NCI-H345 treated with DMSO at 0.1 percent for 48 hours (cell line): ENCODE results near the gene SUB1.

Source experiments
- DNase-seq: peaks from one replicate; lab custom pipeline; 2025; ENCODE audit not compliant: unreplicated experiment; lab: John Stamatoyannopoulos, UW

SUB1 gene

DNA sequence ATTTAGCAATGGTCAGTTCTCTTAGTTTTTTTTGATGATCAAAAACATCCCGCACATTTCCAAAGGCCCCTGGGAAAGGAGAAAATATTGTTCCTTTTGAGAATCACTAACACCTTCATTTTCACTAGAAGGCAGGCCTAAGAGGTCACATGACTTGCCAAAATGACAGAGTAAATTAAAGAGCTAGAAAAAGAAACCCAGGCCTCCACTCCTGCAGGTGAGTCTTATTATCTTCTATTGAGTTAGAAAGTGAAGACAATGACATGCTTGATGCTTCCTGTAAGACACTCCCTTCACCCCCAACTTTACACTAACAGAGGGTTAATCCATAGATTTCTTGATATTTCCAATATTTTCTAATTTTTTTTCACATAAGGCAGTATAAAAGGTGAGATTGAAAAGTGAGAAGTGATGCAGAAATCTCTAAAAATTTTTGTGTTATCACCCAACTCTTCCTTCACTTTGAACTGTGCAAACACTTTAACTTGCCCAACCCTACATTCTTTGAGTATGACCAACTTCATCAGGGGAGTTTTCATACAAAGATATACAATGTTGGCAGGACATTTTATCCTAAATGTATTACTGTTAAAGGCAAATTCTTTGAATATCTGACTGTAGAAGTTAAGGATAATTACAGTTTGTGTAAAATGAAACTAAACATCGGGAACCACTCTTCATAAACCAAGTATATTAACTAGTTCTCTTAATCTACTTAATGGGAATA is 57.1 kb downstream of the SUB1 start:
- no peak for DNase-seq

DNA sequence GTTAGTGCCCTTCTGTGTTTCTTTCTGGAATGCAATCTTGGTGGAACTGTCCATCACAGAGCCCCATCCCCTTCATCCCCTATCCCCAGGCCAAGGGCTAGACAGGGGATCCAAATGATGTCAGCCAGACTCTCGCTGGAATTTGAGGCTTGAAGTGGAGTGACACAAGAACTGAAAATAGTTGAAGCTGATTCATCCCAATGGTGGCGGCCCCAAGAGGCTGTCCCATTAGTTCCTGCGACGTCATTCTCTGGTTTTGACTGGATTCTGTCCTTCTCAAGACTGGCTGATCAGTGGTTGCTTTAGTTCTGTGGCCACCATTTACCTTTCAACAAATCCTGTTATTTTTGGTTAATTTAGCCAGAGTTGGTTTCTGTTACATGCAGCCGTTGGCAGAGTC is 59.9 kb downstream of the SUB1 start:
- no peak for DNase-seq

DNA sequence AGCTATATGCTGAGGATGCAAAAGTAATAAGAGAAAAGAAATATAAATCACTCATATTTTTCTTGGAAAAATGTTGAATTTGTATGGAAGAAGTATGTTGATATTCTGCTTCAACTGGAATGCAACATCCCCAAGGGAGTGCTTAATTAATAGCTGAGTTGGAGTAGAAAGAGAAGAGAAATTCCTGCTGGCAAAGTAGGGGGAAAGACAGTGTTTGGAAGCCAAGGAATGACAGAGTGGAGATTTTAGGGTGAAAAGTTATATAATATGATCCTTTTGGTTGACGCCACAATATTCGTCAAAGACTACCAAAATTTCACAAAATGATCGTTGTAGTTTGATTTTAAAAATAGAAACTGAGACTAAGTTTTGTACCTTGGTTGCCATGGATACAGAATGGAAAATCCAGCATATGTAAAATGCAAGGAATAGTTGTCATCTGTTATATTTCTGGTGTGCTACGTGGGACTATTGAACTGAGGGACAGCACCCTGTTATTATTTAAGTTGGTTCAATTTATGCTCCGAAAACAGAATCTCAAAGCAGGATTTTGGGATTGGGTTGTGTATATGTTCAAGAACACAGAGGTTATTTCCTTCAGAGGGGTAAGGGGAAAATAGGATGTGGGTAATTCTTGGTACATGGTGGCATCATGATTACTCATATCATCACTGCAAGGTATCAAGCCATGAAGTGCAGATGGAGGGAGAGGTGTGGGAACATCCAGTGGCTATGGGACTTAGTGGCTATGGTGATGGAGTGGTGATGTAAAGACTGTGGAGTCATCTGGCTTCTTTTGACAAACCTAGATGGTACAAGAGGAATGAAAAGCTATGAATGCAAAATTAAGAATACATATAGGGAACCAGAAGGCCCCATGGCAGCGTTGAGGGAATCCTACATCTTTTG is 61.0 kb downstream of the SUB1 start:
- no peak for DNase-seq

DNA sequence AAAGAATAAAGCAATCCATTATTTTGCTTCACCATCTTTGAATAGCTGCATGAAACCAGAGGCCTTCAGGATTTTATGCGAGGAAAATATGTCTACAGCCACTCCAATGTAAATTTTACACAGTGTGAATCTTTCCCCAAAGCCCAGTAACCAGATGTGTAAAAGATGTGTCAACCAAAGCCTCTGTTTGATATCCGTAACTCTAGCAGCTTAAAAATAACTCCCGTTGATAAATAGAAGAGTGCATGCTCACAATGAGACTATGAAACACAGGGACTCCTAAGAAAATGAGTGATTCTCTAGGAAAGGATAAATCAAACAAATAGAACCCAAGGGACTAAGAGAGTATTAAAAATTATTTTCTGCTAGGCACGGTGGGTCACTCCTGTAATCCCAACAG is 65.7 kb downstream of the SUB1 start:
- DNase-seq, result no peak

DNA sequence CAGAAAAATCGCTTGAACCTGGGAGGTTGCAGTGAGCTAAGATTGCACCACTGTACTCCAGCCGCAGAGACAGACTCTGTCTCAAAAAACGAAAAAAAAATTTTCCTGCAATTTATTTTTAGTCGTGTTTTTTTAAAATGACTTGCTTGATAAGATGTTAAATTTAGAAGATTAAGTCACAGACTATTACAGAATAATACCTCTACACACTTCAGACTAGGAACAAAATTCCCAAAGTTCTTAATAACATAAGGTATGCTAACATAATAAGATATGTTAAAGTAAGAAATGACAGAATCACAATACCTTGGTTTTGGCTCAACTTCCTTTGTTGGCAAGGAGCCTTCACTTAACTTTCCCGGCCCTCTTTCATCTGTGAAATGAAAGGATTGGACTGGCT is 66.3 kb downstream of the SUB1 start:
- no peak for DNase-seq
